Bronchial epithelial cell (primary cell): Measurements from ENCODE around the gene AGGF1. TPM values are rescaled to one million over a fixed set of nuclear protein-coding genes. Genes with fewer than 3 reads are reported as not detected.
"Not testable (repeated sequence)": the region's sequence is repeated elsewhere in the genome, so short reads cannot be mapped to it uniquely, and the experiment has no call there.

Source experiments
- DNase-seq: peaks from one replicate; pipeline ENCODE4 v3.0.0-alpha.2; 2010; ENCODE audit warnings: low read depth
- FAIRE-seq: peaks from 2 replicates; lab custom pipeline; 2011; peaks lifted over from hg19 to GRCh38; lab: Jason Lieb, UNC
- H3K27me3 ChIP-seq: 2 replicates; pipeline ENCODE4 v1.5.1; 2011; ENCODE audit warnings: low read length; ENCODE audit not compliant: control insufficient read depth, insufficient read depth
- H3K36me3 ChIP-seq: 2 replicates; pipeline ENCODE4 v1.5.1; 2011; ENCODE audit warnings: low read length; ENCODE audit not compliant: control insufficient read depth, insufficient read depth
- H3K4me3 ChIP-seq: 2 replicates; pipeline ENCODE4 v1.5.1; 2011; ENCODE audit warnings: mild to moderate bottlenecking, low read depth, low read length, control low read depth
- total RNA-seq: library from RNA; depleted of rRNA; stranded (reverse); fragments of >200 nt; gene quantifications from 2 replicates; pipeline ENCODE4 v1.2.1, GENCODE V29; 2014
- TF ChIP-seq, protein P1 (sequence below): IDR thresholded peaks from 2 replicates; pipeline ENCODE4 v1.5.1; 2011; ENCODE audit warnings: mild to moderate bottlenecking, moderate library complexity, low read length, control low read depth, inconsistent platforms; ENCODE audit not compliant: insufficient read depth, severe bottlenecking

Gene AGGF1
- total RNA-seq, 1 donor from 2014 or later, result 16.1 TPM

DNA sequence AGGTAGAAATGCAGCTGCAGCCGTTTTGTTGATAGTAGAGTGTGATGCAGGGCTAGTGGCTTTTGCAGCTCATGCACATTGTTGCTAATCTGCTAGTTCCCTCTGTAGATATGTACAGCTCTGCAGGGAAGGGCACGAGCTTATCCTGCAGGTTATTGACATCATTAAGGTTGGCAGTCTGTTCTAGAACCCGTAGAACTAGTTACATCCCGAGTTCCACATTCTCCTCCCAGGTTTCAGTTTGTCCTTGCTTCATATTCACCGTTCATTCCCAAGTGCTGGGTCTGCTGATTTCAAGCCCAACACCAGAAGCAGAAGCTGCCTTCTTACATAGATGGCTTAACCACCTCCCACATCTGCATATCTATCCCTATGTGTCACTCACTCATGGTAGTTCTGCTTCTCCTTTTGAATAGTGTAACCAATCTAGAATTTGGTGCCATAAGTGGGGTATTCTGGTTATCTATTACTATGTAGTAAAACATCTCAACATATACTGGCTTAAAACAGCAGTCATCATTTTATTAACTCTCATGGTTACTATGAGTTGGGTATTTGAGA is 39.2 kb upstream of the AGGF1 start:
- no peak for FAIRE-seq
- TF ChIP-seq, protein P1, sequence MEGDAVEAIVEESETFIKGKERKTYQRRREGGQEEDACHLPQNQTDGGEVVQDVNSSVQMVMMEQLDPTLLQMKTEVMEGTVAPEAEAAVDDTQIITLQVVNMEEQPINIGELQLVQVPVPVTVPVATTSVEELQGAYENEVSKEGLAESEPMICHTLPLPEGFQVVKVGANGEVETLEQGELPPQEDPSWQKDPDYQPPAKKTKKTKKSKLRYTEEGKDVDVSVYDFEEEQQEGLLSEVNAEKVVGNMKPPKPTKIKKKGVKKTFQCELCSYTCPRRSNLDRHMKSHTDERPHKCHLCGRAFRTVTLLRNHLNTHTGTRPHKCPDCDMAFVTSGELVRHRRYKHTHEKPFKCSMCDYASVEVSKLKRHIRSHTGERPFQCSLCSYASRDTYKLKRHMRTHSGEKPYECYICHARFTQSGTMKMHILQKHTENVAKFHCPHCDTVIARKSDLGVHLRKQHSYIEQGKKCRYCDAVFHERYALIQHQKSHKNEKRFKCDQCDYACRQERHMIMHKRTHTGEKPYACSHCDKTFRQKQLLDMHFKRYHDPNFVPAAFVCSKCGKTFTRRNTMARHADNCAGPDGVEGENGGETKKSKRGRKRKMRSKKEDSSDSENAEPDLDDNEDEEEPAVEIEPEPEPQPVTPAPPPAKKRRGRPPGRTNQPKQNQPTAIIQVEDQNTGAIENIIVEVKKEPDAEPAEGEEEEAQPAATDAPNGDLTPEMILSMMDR, result no peak
- Histone ChIP-seq H3K4me3 (no peak overlapping the region), H3K27me3 (no peaks in the 10 kb centered on the region), H3K36me3 (no peaks in the 10 kb centered on the region)
- DNase-seq, result no peak

- H3K36me3 ChIP-seq, H3K27me3 ChIP-seq, FAIRE-seq, H3K4me3 ChIP-seq, DNase-seq: not testable (repeated sequence)
Observed at GRCh38 chr5:76993436-76993835, 36.8 kb upstream of the AGGF1 start.

DNA sequence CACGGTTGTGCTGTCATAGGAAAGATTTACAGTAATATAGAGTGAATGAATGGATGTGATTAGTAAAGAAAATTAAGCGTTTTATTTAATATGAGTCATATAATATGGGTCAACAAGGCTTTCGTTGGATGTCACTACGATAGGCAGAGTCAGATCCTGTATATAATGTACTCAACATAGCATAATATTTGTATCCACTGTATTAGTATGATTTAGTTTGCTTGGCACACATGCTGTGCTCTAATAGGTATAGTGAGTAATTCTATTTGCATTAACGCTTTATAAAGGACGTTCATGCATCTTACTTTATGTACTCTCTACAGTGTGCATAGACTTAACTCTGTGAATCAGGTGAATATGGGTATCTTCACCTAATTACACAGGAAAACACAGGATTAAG is 35.9 kb upstream of the AGGF1 start:
- TF ChIP-seq, protein P1, result no peak
- no peak for FAIRE-seq
- no peak for DNase-seq
- Histone ChIP-seq H3K4me3 (no peak overlapping the region), H3K36me3 (no peaks in the 10 kb centered on the region), H3K27me3 (no peaks in the 10 kb centered on the region)

GRCh38 chr5:76998251-76998650 is 32.0 kb upstream of the AGGF1 start:
- FAIRE-seq, DNase-seq, H3K36me3 ChIP-seq, H3K27me3 ChIP-seq, H3K4me3 ChIP-seq: not testable (repeated sequence)

DNA sequence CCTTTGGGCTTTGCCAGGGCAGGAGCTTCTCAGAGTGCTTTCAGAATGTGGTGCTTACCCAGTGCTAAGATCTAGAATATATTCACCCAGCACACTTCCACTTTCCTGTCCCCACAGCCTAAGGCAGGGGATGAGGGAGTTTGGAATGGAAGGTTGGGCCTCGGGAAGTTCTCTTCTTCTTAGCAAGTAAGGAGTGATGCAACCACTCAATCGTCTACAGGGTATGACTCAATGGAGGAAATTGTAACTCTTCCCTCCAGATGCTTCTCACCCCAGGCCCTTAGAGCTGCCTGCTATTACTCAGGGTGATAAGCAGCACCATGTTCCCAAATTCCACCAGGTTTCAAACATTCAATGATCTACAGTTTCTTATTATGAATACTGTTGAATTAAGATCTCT is 30.8 kb upstream of the AGGF1 start:
- TF ChIP-seq, protein P1, result no peak
- no peak for FAIRE-seq
- peak; percentile 89 for DNase-seq
- H3K27me3 ChIP-seq, result peaks cover 2% of the 10 kb centered on the region
- no peak overlapping the region for H3K4me3 ChIP-seq
- no peaks in the 10 kb centered on the region for H3K36me3 ChIP-seq

GRCh38 chr5:77003246-77003645 is 27.0 kb upstream of the AGGF1 start:
- Histone ChIP-seq H3K27me3 (peaks cover 2% of the 10 kb centered on the region), H3K36me3 (no peaks in the 10 kb centered on the region), H3K4me3 (no peak overlapping the region)
- TF ChIP-seq, protein P1, result no peak
- DNase-seq, result no peak
- no peak for FAIRE-seq

- FAIRE-seq (no peak), DNase-seq (no peak)
- TF ChIP-seq, protein P1, result no peak
- peaks cover 2% of the 10 kb centered on the region for H3K27me3 ChIP-seq
- H3K36me3 ChIP-seq, result no peaks in the 10 kb centered on the region
- H3K4me3 ChIP-seq, result no peak overlapping the region
Observed at GRCh38 chr5:77006124-77006523, 24.1 kb upstream of the AGGF1 start.
